SW480 (cell line): ENCODE results near the gene ANTXRL.
A peak's percentile ranks its signal among the peaks of the same experiment; 100 is the strongest.
"Not testable (repeated sequence)": the region's sequence is repeated elsewhere in the genome, so short reads cannot be mapped to it uniquely, and the experiment has no call there.

ENCODE experiments used
- DNase-seq: peaks from one replicate; pipeline ENCODE4 v3.0.0-alpha.2; 2016; ENCODE audit warnings: low spot score

ANTXRL gene

GRCh38 chr10:46273506-46274477, 13.0 kb upstream of the ANTXRL start:
- no peak for DNase-seq

GRCh38 chr10:46277840-46278239, 9.0 kb upstream of the ANTXRL start:
- no peak for DNase-seq

DNA sequence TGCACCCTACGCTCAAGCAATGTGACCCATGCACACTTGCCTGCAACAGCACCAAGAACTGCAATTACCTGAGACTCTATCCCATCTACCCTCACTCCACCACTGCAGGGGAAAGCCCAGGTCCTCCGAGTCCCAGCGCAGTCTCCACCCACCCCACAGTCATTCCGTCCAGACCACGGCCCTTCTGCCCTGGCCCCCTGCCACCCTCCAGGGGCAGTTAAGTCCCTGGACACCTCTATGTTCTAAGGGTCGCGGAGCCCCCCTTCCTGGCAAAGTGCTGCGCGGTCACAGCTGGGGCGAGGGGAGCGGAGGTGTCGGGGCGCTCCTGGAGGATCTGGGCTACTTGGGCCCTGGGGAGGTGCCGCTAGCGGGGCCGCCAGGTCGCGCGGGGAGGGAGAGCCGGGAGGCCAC, 4.4 kb upstream of the ANTXRL start:
- not testable (repeated sequence) for DNase-seq

GRCh38 chr10:46282842-46283574, 3.8 kb upstream of the ANTXRL start:
- DNase-seq, result peak; percentile 58

DNA sequence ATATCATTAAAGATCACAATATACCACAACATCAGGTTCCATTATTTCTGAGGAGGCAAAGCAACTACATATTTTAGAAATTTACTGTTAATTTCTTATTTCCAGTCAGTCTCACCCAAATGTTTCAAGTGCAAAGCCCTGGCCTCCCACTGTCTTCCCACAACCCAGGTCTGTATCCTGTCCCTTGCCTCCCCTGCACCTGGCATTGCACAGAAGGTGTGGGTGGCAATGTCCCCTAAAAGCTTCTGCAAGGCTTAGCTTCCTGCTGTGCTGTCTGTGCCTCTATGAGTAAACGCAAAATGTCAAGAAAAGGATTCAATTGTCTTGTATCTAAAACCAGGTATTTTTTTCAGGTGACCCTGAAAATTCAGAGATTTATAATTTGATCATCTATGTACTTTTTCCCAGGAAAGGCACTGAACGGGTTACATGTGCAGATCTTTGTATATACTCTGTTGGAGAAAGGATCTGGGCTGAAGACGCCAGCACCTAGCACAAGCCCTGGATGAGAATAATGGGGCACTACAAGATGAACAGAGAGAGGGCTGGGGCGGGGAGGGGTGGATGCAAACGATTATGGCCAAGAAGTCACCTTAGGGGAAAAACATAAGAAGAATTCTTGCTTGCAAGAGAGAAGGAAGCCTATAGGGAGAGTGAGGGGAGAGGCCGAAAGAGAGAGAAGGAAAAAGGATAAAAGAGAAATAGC, 3.1 kb upstream of the ANTXRL start:
- no peak for DNase-seq

- peak; percentile 66 for DNase-seq
These were observed 2.2 kb upstream of the ANTXRL start for GRCh38 chr10:46284286-46285229.

DNA sequence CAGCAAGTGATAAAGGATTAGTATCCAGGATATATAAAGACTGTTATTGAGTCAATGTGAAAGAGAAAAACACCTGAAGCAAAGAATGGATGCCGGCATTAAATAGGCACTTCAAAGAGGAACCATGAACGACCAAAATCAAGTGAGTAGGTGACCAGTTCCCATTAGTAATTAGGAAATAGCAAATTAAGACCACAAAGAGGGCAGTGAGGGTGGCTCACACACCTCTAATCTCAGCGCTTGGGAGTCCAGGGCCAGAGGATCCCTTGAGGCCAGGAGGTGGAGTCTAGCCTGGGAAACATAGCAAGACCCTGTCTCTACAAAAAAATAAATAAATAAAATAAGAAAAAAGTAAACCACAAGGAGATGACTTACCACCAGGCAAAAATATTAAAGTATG, 1.5 kb upstream of the ANTXRL start:
- DNase-seq, result no peak

DNA sequence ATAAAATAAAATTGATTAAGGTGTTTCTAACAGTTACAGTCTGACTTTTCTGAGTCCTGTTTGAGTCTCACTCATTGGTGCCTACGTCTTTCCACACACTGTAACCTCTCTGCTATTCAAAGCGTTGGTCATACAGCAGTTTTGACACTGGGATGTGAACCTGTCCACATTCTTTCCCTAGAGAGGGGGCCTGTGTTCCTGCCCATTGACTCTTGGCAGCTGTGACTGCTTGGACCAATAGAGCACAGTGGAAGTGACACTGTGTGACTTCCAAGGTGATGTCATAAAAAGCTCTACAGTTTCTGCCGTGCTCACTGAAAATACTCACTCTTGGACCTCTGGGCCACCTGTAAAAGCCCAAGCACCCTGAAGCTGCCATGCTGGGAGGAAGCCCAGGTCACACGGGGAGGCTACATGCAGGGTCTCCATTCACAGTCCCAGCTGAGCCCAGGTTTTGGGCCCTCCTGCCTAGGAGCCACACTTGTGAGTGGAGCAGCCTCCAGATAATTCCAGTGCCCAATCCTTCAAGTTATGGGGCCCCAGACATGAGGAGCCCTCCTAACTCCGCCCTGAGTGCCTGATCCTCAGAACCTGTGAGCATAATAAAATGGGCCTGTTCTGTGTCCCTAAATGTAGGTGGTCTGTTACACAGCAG, 704 bp upstream of the ANTXRL start:
- DNase-seq, result no peak

GRCh38 chr10:46287846-46288477, 1.2 kb downstream of the ANTXRL start:
- DNase-seq, result no peak

DNA sequence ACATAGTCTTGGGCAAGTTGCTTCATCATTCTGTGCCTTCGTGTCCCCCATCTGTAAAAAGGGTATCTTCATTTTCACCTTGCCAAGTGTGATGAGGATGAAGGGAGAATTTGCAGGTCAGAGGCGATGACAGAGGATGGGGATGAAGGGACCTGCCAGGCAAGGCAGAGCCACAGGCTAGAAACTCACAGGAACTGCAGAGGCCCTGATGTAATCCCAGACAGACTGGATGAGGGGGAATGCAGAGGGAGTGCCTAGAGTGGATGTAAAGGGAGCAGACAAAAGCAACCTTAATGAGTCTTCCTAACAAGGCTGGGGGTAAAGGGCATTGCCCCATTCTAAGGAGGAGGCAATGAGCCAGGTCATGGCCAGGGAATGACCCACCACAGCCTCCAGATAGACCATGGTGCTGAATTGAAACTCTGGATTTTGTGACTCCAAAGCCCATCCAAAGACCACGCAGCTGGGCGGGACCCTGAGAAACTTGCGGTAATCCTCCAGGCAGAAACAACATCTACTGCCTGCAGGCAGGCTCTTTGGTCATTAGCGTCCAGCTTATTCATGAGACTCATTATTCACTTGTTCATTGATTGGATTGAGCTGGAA, 1.9 kb downstream of the ANTXRL start:
- DNase-seq, result no peak

DNA sequence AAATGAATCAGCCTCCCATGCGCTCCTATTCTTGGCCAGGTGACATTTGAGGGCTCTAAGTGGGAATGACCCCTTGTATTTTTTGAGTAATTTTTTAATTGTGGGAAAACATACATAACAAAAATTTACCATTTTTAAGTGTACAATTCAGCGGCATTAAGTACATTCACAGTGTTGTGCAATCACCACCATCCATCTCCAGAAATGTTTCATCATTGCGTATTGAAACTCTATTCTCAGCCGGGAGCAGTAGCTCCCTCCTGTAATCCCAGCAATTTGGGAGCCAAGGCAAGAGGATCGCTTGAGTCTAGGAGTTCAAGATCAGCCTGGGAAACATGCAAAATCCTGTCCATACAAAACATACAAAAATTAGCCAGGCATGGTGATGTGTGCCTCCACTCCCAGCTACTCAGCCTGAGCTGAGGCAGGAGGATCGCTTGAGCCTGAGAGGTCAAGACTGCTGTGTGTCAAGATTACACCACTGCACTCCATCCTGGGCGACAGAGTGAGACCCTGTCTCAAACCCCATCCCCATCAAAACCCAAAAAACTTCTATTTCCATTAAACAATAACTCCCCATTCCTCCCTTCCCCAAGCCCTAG, 2.5 kb downstream of the ANTXRL start:
- no peak for DNase-seq

GRCh38 chr10:46290101-46290886, 3.5 kb downstream of the ANTXRL start:
- no peak for DNase-seq

- DNase-seq, result no peak
These were observed 5.2 kb downstream of the ANTXRL start for GRCh38 chr10:46291817-46292572.

GRCh38 chr10:46292573-46293023, 5.8 kb downstream of the ANTXRL start:
- DNase-seq, result no peak

- no peak for DNase-seq
These were observed 6.4 kb downstream of the ANTXRL start for GRCh38 chr10:46293228-46293627.

GRCh38 chr10:46293832-46294640, 7.2 kb downstream of the ANTXRL start:
- no peak for DNase-seq

DNA sequence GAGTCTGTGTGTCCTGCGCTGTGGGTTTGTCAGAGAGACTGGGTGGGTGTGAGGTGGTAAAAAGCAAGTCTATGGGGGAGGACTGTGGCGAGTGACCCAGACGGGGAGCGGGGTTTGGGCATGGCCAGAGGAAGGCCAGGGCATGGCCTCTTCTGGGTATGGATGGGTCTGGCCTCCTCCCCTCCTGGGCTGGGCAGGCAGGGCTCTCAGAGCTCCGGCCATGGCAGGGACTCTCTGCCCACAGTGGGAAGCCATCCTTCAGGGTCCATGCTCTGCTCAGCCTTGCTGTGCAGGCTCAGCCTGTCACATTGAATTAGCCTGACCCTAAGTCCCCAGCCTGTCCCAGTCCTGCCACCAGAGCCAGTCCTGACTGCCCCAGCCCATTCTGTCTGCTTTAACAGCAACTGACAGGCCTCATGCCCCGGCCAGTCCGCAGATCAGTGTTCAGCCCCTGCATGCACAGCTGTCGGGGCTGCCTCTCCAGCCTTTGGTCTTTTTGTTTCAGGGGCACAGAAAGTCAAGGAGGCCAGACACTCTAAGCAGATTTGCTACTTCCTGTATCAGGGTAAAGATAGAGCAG, 7.9 kb downstream of the ANTXRL start:
- DNase-seq, result no peak
